ENCODE results near the gene GOLGA8K.
"Not testable (repeated sequence)": the region's sequence is repeated elsewhere in the genome, so short reads cannot be mapped to it uniquely, and the experiment has no call there.

Gene GOLGA8K

GRCh38 chr15:32352748-32353147 is 50.3 kb downstream of the GOLGA8K start:
- DNase-seq: not testable (repeated sequence)

- not testable (repeated sequence) for DNase-seq
Measured at GRCh38 chr15:32350563-32351220, 52.4 kb downstream of the GOLGA8K start.

GRCh38 chr15:32347037-32347436 is 56.1 kb downstream of the GOLGA8K start:
- not testable (repeated sequence) for DNase-seq

DNA sequence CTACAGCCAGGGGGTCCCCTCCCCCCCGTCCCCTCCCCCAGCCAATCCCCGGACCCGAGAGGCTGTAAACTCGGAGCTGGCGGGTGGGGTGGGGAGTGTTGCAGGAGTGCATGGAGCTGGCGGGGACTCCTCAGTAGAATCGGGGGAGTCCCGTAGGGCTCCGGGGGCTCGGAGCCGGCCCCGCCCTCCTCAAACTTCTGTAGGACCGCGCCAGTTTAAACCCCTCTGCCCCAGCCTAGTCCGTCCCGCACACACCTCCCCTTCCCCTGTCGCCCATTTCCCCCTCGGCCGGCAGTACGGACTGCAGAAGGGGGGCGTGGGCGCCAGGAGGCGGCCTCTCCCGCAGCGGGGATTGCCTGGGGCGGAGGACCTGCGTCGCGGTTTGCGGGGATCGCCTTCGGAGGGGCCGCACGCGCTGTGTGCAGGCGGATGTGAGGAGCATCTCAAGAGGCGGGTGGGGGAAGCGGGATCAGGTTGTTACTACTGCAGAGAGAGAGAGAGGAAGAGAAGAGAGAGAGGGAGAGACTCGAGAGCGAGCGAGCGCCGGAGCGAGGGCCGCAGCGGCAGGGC is 57.0 kb downstream of the GOLGA8K start:
- DNase-seq: not testable (repeated sequence)

DNA sequence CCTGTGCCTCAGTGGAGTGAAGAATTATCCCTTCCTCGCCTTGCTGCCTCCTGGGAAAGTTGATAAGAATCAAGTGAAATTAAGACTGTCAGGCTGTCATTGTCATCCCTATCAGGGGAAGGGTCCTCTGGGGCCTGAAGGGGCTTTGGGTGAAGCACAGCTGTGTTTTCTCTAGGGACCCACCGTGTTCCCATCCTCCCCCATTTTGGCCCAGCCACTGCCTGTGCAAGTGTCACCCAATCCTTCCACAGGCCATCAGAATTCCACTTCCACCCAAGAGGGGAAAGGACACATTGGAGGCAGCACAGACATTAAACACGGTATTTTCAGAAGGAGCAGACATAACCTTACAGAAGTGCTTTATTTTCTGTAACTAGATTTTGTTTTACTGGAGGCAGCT is 59.2 kb downstream of the GOLGA8K start:
- not testable (repeated sequence) for DNase-seq

Measured in GDM1 (cell line).